OCI-LY7 (cell line): ENCODE measurements around the gene MSL3B.

Experiments used
- BruUV-seq: library from RNA; stranded (reverse); fragments of 400-500 nt; replicated peaks from 2 replicates; lab custom pipeline; 2021; lab: Mats Ljungman, UMichigan
- CTCF ChIA-PET: fragments of 300-600 bp; sonication (Branson Sonifier 250); formaldehyde crosslinking; loops from one replicate; lab custom pipeline; 2022; ENCODE audit warnings: antibody characterized with exemption; ENCODE audit not compliant: unreplicated experiment; lab: Charles Lee
- POLR2A ChIA-PET: fragments of 300-600 bp; sonication (Branson Sonifier 250); formaldehyde crosslinking; loops from one replicate; lab custom pipeline; 2022; ENCODE audit warnings: antibody characterized with exemption; lab: Charles Lee
- DNase-seq: peaks from one replicate; pipeline ENCODE4 v3.0.0-alpha.2; 2015; ENCODE audit warnings: low spot score
- H2AFZ ChIP-seq: fragments of 200-600 bp; sonication (generic), shearing (Covaris generic); 2 replicates; pipeline ENCODE4 v1.6.1; 2014; ENCODE audit warnings: mild to moderate bottlenecking, antibody characterized with exemption, low read length, moderate library complexity
- H3K27ac ChIP-seq: fragments of 200-600 bp; sonication (generic); 2 replicates; pipeline ENCODE4 v1.5.1; 2014; ENCODE audit warnings: mixed run types, low read depth, mild to moderate bottlenecking, moderate library complexity, low read length, inconsistent platforms; ENCODE audit not compliant: poor library complexity, severe bottlenecking
- H3K36me3 ChIP-seq: fragments of 200-600 bp; sonication (generic); 2 replicates; pipeline ENCODE4 v1.6.1; 2014; ENCODE audit warnings: mild to moderate bottlenecking, antibody characterized with exemption, low read length, moderate library complexity, mixed read lengths; ENCODE audit not compliant: insufficient read depth
- H3K4me1 ChIP-seq: fragments of 200-600 bp; sonication (generic); 2 replicates; pipeline ENCODE4 v1.5.1; 2014; ENCODE audit warnings: mild to moderate bottlenecking, low read length; ENCODE audit not compliant: insufficient read depth, poor library complexity, severe bottlenecking
- H3K4me2 ChIP-seq: fragments of 200-600 bp; sonication (generic); 2 replicates; pipeline ENCODE4 v1.6.1; 2014; ENCODE audit warnings: mild to moderate bottlenecking, low read length
- H3K4me3 ChIP-seq: fragments of 200-600 bp; sonication (generic); 2 replicates; pipeline ENCODE4 v1.5.1; 2014; ENCODE audit warnings: mild to moderate bottlenecking, low read depth, low read length; ENCODE audit not compliant: poor library complexity, severe bottlenecking
- H3K79me2 ChIP-seq: fragments of 200-600 bp; sonication (generic); 2 replicates; pipeline ENCODE4 v1.6.1; 2016; ENCODE audit warnings: low read depth, mild to moderate bottlenecking, low read length, moderate library complexity, mixed read lengths; ENCODE audit not compliant: insufficient read depth
- H3K9me2 ChIP-seq: fragments of 200-600 bp; sonication (generic); 2 replicates; pipeline ENCODE4 v1.6.1; 2016; ENCODE audit warnings: mild to moderate bottlenecking, low read length, mixed read lengths; ENCODE audit not compliant: insufficient read depth
- H3K9me3 ChIP-seq: fragments of 200-600 bp; sonication (generic); 2 replicates; pipeline ENCODE4 v1.6.1; 2014; ENCODE audit warnings: mild to moderate bottlenecking, mixed run types, low read length, mixed read lengths
- H4K20me1 ChIP-seq: fragments of 200-600 bp; sonication (generic); 2 replicates; pipeline ENCODE4 v1.6.1; 2014; ENCODE audit warnings: mild to moderate bottlenecking, antibody characterized with exemption, low read length, moderate library complexity, mixed read lengths; ENCODE audit not compliant: insufficient read depth
- CTCF ChIP-seq: fragments of 200-600 bp; sonication (generic); conservative IDR thresholded peaks from 2 replicates; pipeline ENCODE4 v1.5.1; 2014; ENCODE audit warnings: mild to moderate bottlenecking, antibody characterized with exemption, low read length, moderate library complexity, mixed read lengths
- EZH2phosphoT487 ChIP-seq: fragments of 200-600 bp; sonication (generic); IDR thresholded peaks from 2 replicates; pipeline ENCODE4 v1.6.1; 2018; ENCODE audit warnings: low read depth, borderline replicate concordance, mild to moderate bottlenecking, mixed run types, antibody characterized with exemption, low read length, moderate library complexity, mixed read lengths
- intact Hi-C: fragments of 100-400 bp; cut with micrococcal nuclease; formaldehyde crosslinking; loops from one replicate; pipeline ENCODE4 v1.10.0; 2022; ENCODE audit not compliant: unreplicated experiment

MSL3B gene

GRCh38 chr2:233867993-233868532, at the start of gene MSL3B:
MSL3B (minus strand) TSS chr2:233868386.
- BruUV-seq = no TSS peak
- H3K27ac ChIP-seq = no peak within 1 kb of the TSS
- H3K9me2 ChIP-seq = no peaks in the 10 kb centered on the region
- H3K4me1 ChIP-seq = no peaks in the 10 kb centered on the region
- POLR2A ChIA-PET = no interaction called here
- H3K4me2 ChIP-seq = no peak within 1 kb of the TSS
- no peak for TF ChIP-seq EZH2phosphoT487
- no peak for TF ChIP-seq CTCF
- CTCF ChIA-PET = no interaction called here
- no peaks in the 10 kb centered on the region for H3K79me2 ChIP-seq
- H2AFZ ChIP-seq = no peak within 1 kb of the TSS
- H4K20me1 ChIP-seq = no peaks in the 10 kb centered on the region
- H3K9me3 ChIP-seq = no peaks in the 10 kb centered on the region
- no peak for DNase-seq
- no peak within 1 kb of the TSS for H3K4me3 ChIP-seq
- intact Hi-C loops = no loop called here
- no peaks in the 10 kb centered on the region for H3K36me3 ChIP-seq

- H3K27ac ChIP-seq = no peak within 1 kb of the TSS
- H3K36me3 ChIP-seq = no peaks in the 10 kb centered on the region
- BruUV-seq = no TSS peak
- no peaks in the 10 kb centered on the region for H3K9me3 ChIP-seq
- no peaks in the 10 kb centered on the region for H3K79me2 ChIP-seq
- no peak within 1 kb of the TSS for H3K4me2 ChIP-seq
- H3K4me1 ChIP-seq = no peaks in the 10 kb centered on the region
- DNase-seq = no peak
- no peaks in the 10 kb centered on the region for H3K9me2 ChIP-seq
- H3K4me3 ChIP-seq = no peak within 1 kb of the TSS
- intact Hi-C loops = no loop called here
- no peaks in the 10 kb centered on the region for H4K20me1 ChIP-seq
- CTCF ChIA-PET = no interaction called here
- POLR2A ChIA-PET = no interaction called here
- TF ChIP-seq EZH2phosphoT487 = no peak
- no peak for TF ChIP-seq CTCF
- H2AFZ ChIP-seq = no peak within 1 kb of the TSS
Measured at GRCh38 chr2:233917116-233917515, 48.9 kb upstream of the MSL3B start, which contains the start of gene TRPM8. TRPM8 (plus strand) TSS chr2:233917373; CDS start chr2:233926538, 9,165 bp downstream.

GRCh38 chr2:233915128-233915527, 46.9 kb upstream of the MSL3B start:
- Histone ChIP-seq H3K4me3 (no peak overlapping the region), H3K36me3 (no peaks in the 10 kb centered on the region), H3K9me2 (no peaks in the 10 kb centered on the region), H4K20me1 (no peaks in the 10 kb centered on the region), H3K79me2 (no peaks in the 10 kb centered on the region), H3K4me2 (no peak overlapping the region), H2AFZ (no peak overlapping the region), H3K27ac (no peak overlapping the region), H3K9me3 (no peaks in the 10 kb centered on the region), H3K4me1 (no peaks in the 10 kb centered on the region)
- intact Hi-C loops = no loop called here
- ChIA-PET CTCF (no interaction called here), POLR2A (interaction anchor here (0.8 kb wide), 1 partner anchor 25 kb away, joined by 5 read pairs; no protein-coding TSS in a partner anchor)
- peak; percentile 7 for DNase-seq
- TF ChIP-seq CTCF (peak; percentile 59), EZH2phosphoT487 (no peak)
- BruUV-seq = no TSS peak
